Hematopoietic multipotent progenitor cell treated with erythropoietin and hydrocortisone succinate and interleukin-3 and kit ligand, for 8 days (in vitro differentiated cells): ENCODE data around the gene RIMS3.

Experiments used
- DNase-seq: peaks from one replicate; pipeline ENCODE4 v3.0.0-alpha.2; 2015

RIMS3 gene

GRCh38 chr1:40690771-40691537 lies 25.5 kb upstream of the RIMS3 start:
- DNase-seq = no peak

GRCh38 chr1:40689737-40690136 lies 24.3 kb upstream of the RIMS3 start:
- no peak for DNase-seq

GRCh38 chr1:40687661-40688060 lies 22.2 kb upstream of the RIMS3 start:
- no peak for DNase-seq

- DNase-seq = no peak
These were observed 21.6 kb upstream of the RIMS3 start for GRCh38 chr1:40687059-40687458.

GRCh38 chr1:40684669-40685068 lies 19.2 kb upstream of the RIMS3 start:
- DNase-seq = no peak

- no peak for DNase-seq
These were observed 13.9 kb upstream of the RIMS3 start for GRCh38 chr1:40679165-40679953.

- no peak for DNase-seq
These were observed 11.0 kb upstream of the RIMS3 start for GRCh38 chr1:40676501-40676900.

GRCh38 chr1:40673452-40673851 lies 8.0 kb upstream of the RIMS3 start:
- DNase-seq = no peak

- DNase-seq = peak; percentile 84
These were observed 3.5 kb upstream of the RIMS3 start for GRCh38 chr1:40668769-40669525.

GRCh38 chr1:40664791-40665190 lies 691 bp downstream of the RIMS3 start:
- DNase-seq = no peak

- no peak for DNase-seq
These were observed 1.3 kb downstream of the RIMS3 start for GRCh38 chr1:40664167-40664537.

- no peak for DNase-seq
These were observed 1.9 kb downstream of the RIMS3 start for GRCh38 chr1:40663324-40664166.

- DNase-seq = peak; percentile 43
These were observed 2.6 kb downstream of the RIMS3 start for GRCh38 chr1:40662864-40663263.

- no peak for DNase-seq
These were observed 3.3 kb downstream of the RIMS3 start for GRCh38 chr1:40662151-40662550.

GRCh38 chr1:40661678-40662077 lies 3.8 kb downstream of the RIMS3 start:
- DNase-seq = no peak

GRCh38 chr1:40659649-40659947 lies 5.9 kb downstream of the RIMS3 start:
- no peak for DNase-seq

GRCh38 chr1:40658751-40659648 lies 6.5 kb downstream of the RIMS3 start:
- no peak for DNase-seq

GRCh38 chr1:40657046-40657445 lies 8.4 kb downstream of the RIMS3 start:
- no peak for DNase-seq

GRCh38 chr1:40653851-40654537 lies 11.5 kb downstream of the RIMS3 start:
- DNase-seq = no peak

GRCh38 chr1:40652979-40653378 lies 12.5 kb downstream of the RIMS3 start:
- DNase-seq = no peak

GRCh38 chr1:40652468-40652867 lies 13.0 kb downstream of the RIMS3 start:
- DNase-seq = no peak
